ENCODE data around the gene XRCC5.

Gene XRCC5

GRCh38 chr2:216142540-216142939, 33.4 kb downstream of the XRCC5 start:
- TF ChIP-seq, protein P1, sequence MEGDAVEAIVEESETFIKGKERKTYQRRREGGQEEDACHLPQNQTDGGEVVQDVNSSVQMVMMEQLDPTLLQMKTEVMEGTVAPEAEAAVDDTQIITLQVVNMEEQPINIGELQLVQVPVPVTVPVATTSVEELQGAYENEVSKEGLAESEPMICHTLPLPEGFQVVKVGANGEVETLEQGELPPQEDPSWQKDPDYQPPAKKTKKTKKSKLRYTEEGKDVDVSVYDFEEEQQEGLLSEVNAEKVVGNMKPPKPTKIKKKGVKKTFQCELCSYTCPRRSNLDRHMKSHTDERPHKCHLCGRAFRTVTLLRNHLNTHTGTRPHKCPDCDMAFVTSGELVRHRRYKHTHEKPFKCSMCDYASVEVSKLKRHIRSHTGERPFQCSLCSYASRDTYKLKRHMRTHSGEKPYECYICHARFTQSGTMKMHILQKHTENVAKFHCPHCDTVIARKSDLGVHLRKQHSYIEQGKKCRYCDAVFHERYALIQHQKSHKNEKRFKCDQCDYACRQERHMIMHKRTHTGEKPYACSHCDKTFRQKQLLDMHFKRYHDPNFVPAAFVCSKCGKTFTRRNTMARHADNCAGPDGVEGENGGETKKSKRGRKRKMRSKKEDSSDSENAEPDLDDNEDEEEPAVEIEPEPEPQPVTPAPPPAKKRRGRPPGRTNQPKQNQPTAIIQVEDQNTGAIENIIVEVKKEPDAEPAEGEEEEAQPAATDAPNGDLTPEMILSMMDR (IDR thresholded peaks at IDR 0.05): no peak
- no peak overlapping the region for H3K4me3 ChIP-seq
- intact Hi-C loops (cut with DNase I; ENCODE audit: low total_unique reads): no loop called here
- no peaks in the 10 kb centered on the region for H3K27me3 ChIP-seq
- H3K36me3 ChIP-seq: peaks cover 70 to 100% (median 83%) of the 10 kb centered on the region in 3 donors
- H3K27ac ChIP-seq: no peak overlapping the region
- no peaks in the 10 kb centered on the region for H3K9me3 ChIP-seq
- no peak for DNase-seq
- H3K4me1 ChIP-seq: no peaks in the 10 kb centered on the region

GRCh38 chr2:216144372-216144771, 35.2 kb downstream of the XRCC5 start:
- intact Hi-C loops (cut with DNase I; ENCODE audit: low total_unique reads): no loop called here
- H3K9me3 ChIP-seq: no peaks in the 10 kb centered on the region
- no peak for DNase-seq
- no peak overlapping the region for H3K27ac ChIP-seq
- H3K4me1 ChIP-seq: no peaks in the 10 kb centered on the region
- TF ChIP-seq, protein P1 (IDR thresholded peaks at IDR 0.05): no peak
- H3K4me3 ChIP-seq: no peak overlapping the region
- H3K27me3 ChIP-seq: no peaks in the 10 kb centered on the region
- H3K36me3 ChIP-seq: peaks cover 59 to 100% (median 81%) of the 10 kb centered on the region in 3 donors

DNA sequence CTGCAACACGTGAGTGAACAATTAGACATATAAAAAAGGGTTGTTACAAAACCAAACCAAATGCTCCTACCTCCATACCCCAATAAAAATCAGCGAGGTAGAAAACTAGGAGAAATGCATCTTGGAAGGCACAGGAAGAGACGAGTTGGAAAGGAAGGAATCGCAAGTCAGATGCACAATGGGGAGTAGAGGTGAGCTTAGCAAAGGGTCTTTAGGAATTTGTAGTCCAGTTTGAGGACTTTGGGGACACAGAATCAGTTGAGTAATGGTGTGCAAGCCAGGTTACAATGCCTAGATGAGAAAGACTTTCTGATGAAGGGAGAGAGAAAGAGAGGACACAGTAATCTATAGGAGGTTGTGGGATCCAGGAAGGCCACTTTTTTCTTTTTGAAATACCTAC, 35.7 kb downstream of the XRCC5 start:
- TF ChIP-seq, protein P1 (IDR thresholded peaks at IDR 0.05): no peak
- no peak overlapping the region for H3K27ac ChIP-seq
- no peak overlapping the region for H3K4me3 ChIP-seq
- H3K27me3 ChIP-seq: no peaks in the 10 kb centered on the region
- H3K4me1 ChIP-seq: no peaks in the 10 kb centered on the region
- intact Hi-C loops (cut with DNase I; ENCODE audit: low total_unique reads): no loop called here
- no peaks in the 10 kb centered on the region for H3K9me3 ChIP-seq
- DNase-seq: no peak
- peaks cover 58 to 100% (median 82%) of the 10 kb centered on the region in 3 donors for H3K36me3 ChIP-seq

DNA sequence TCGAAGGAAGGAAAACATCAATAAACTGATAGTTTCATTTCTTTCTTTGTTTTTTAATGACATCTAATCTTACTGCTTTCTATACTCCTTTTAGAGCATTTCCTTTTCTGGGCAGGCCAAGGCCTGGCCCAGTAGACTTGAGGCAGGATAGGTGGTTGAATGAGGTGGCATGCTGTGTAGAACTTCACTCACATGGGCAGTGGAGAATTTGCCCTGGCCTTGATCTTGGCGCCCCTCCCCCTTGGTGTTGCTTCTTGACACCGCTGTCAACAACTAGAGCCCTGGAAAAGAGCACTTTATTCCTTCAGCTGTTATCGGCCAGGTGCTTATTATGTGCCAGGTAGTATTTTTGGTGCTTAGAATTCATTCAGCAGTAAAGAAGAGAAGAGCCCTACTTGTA, 37.4 kb downstream of the XRCC5 start:
- TF ChIP-seq, protein P1 (IDR thresholded peaks at IDR 0.05): no peak
- Histone ChIP-seq H3K4me1 (no peaks in the 10 kb centered on the region), H3K4me3 (no peak overlapping the region), H3K9me3 (no peaks in the 10 kb centered on the region), H3K36me3 (peaks cover 65 to 100% (median 86%) of the 10 kb centered on the region in 3 donors), H3K27me3 (no peaks in the 10 kb centered on the region), H3K27ac (no peak overlapping the region)
- intact Hi-C loops (cut with DNase I; ENCODE audit: low total_unique reads): no loop called here
- DNase-seq: no peak

DNA sequence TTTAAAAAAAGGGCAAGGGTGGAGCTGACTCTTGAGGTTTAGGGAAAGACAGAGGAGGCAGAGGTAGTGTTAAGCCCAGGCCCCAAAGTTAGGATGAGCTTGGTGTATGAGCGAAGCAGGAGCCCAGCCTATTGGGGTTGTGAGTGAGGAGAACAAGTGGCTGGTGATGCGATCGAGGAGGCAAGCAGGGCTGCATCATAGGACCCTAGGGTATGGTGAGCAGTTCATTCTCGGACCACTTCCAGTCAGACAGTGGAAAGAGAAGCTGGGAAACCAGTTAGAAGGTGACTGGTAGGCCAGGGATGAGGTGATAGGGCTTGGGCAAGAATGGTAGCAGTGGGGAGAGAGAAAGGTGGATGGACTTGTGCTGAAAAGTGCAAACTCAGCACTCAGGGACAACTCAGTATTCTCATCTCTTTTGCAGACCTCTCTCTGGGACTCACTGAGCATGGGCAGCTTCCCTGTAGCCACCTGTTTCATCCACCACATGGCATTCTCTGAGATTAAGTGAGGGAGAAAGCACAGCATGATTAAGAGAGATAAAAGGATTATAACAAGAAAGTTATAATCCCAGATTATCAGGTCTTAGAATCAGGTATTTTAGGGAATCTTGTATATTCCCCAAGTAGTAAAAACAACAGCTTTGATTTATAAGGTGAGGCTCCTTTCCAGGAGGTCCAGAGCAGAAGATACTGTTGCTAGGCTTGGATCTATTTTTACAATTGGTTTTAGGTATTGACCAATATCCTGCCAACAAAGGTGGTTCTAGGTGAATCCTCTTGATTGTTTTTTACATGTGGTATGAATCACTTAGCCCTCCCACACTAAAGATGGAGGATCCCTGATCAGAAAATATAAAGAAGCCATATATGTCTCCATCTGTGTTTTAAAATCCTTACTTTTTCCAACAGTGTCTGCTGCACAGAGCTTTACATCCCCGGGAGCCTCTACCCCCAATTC, 38.3 kb downstream of the XRCC5 start:
- Histone ChIP-seq H3K27me3 (no peaks in the 10 kb centered on the region), H3K4me3 (no peak overlapping the region), H3K4me1 (no peaks in the 10 kb centered on the region), H3K36me3 (peaks cover 63 to 100% (median 86%) of the 10 kb centered on the region in 3 donors), H3K9me3 (no peaks in the 10 kb centered on the region), H3K27ac (no peak overlapping the region)
- DNase-seq: no peak
- intact Hi-C loops (cut with DNase I; ENCODE audit: low total_unique reads): no loop called here
- TF ChIP-seq, protein P1 (IDR thresholded peaks at IDR 0.05): no peak
